GM23338 (cell line): ENCODE measurements around the gene MINDY3. TPM values are rescaled to one million over a fixed set of nuclear protein-coding genes. Genes with fewer than 3 reads are reported as not detected.

Experiments
- ATAC-seq: fragments of 200-7000 bp; cut with Tn5 transposase; 3 replicates; pipeline ENCODE4 v1.9.1; 2020
- DNase-seq: peaks from one replicate; pipeline ENCODE4 v3.0.0-alpha.2; 2015; ENCODE audit warnings: low spot score
- H2AFZ ChIP-seq: fragments of 200-600 bp; sonication (generic); 2 replicates; pipeline ENCODE4 v1.8.0; 2016; ENCODE audit warnings: antibody characterized with exemption, mild to moderate bottlenecking, moderate library complexity
- H3F3A ChIP-seq: fragments of 200-600 bp; sonication (generic); replicated peaks from 2 replicates; pipeline ENCODE4 v1.8.0; 2017; ENCODE audit warnings: antibody characterized with exemption, mixed run types, low read depth
- H3K27ac ChIP-seq: fragments of 200-600 bp; sonication (generic); 2 replicates; pipeline ENCODE4 v1.6.1; 2016; ENCODE audit warnings: low read depth
- H3K27me3 ChIP-seq: fragments of 200-600 bp; sonication (generic); 2 replicates; pipeline ENCODE4 v1.8.0; 2016; ENCODE audit warnings: mild to moderate bottlenecking, mixed run types, moderate library complexity; ENCODE audit not compliant: insufficient read depth
- H3K36me3 ChIP-seq: fragments of 200-600 bp; sonication (generic); 2 replicates; pipeline ENCODE4 v1.8.0; 2016; ENCODE audit warnings: mild to moderate bottlenecking; ENCODE audit not compliant: insufficient read depth
- H3K4me1 ChIP-seq: fragments of 200-600 bp; sonication (generic); 2 replicates; pipeline ENCODE4 v1.8.0; 2016; ENCODE audit warnings: mild to moderate bottlenecking, moderate library complexity; ENCODE audit not compliant: insufficient read depth
- H3K4me2 ChIP-seq: fragments of 200-600 bp; sonication (generic); 2 replicates; pipeline ENCODE4 v1.7.1; 2017; ENCODE audit warnings: mixed run types
- H3K4me3 ChIP-seq: fragments of 200-600 bp; sonication (generic); 2 replicates; pipeline ENCODE4 v1.6.1; 2016; ENCODE audit warnings: mixed run types
- H3K79me2 ChIP-seq: fragments of 200-600 bp; sonication (generic); replicated peaks from 2 replicates; pipeline ENCODE4 v1.8.0; 2017; ENCODE audit warnings: mild to moderate bottlenecking; ENCODE audit not compliant: insufficient read depth
- H3K9me2 ChIP-seq: fragments of 200-600 bp; sonication (generic); 2 replicates; pipeline ENCODE4 v1.8.0; 2017; ENCODE audit not compliant: insufficient read depth
- H4K20me1 ChIP-seq: fragments of 200-600 bp; sonication (generic); replicated peaks from 2 replicates; pipeline ENCODE4 v1.8.0; 2017; ENCODE audit warnings: mild to moderate bottlenecking; ENCODE audit not compliant: insufficient read depth
- H3K27ac Mint-ChIP-seq: 2 replicates; pipeline ENCODE4 v1.8.0; 2020; ENCODE audit warnings: inconsistent platforms, mild to moderate bottlenecking, moderate library complexity, mixed read lengths
- H3K27me3 Mint-ChIP-seq: 3 replicates; pipeline ENCODE4 v1.8.0; 2022; ENCODE audit warnings: low read depth, mild to moderate bottlenecking, moderate library complexity, mixed read lengths, inconsistent platforms; ENCODE audit not compliant: insufficient read depth, poor library complexity
- H3K36me3 Mint-ChIP-seq: 3 replicates; pipeline ENCODE4 v1.8.0; 2021; ENCODE audit warnings: low read depth, mild to moderate bottlenecking, inconsistent platforms, moderate library complexity, mixed read lengths
- H3K4me1 Mint-ChIP-seq: 3 replicates; pipeline ENCODE4 v1.8.0; 2020; ENCODE audit warnings: mild to moderate bottlenecking, inconsistent platforms, mixed read lengths
- H3K4me3 Mint-ChIP-seq: 3 replicates; pipeline ENCODE4 v1.8.0; 2021; ENCODE audit warnings: moderate library complexity, mild to moderate bottlenecking, inconsistent platforms, mixed read lengths
- H3K9me3 Mint-ChIP-seq: 3 replicates; pipeline ENCODE4 v1.8.0; 2020; ENCODE audit warnings: moderate library complexity, mild to moderate bottlenecking, inconsistent platforms, mixed read lengths
- CREB1 ChIP-seq: fragments of 250-450 bp; sonication (Bioruptor Pico); IDR thresholded peaks from 2 replicates; pipeline ENCODE4 v1.5.0; 2020; ENCODE audit warnings: low read depth, mild to moderate bottlenecking, moderate library complexity
- EZH2 ChIP-seq: fragments of 200-600 bp; sonication (generic); IDR thresholded peaks from one replicate; pipeline ENCODE4 v1.8.0; 2017; ENCODE audit warnings: antibody characterized with exemption, mild to moderate bottlenecking, low read depth; ENCODE audit not compliant: unreplicated experiment
- EZH2phosphoT487 ChIP-seq: fragments of 200-600 bp; sonication (generic); IDR thresholded peaks from one replicate; pipeline ENCODE4 v1.8.1; 2018; ENCODE audit warnings: antibody characterized with exemption; ENCODE audit not compliant: unreplicated experiment
- JUNB ChIP-seq: IDR thresholded peaks from one replicate; pipeline ENCODE4 v1.6.1; 2016; ENCODE audit warnings: antibody characterized with exemption; ENCODE audit not compliant: unreplicated experiment
- NANOG ChIP-seq: IDR thresholded peaks from 2 replicates; pipeline ENCODE4 v1.6.1; 2016; ENCODE audit warnings: antibody characterized with exemption, borderline replicate concordance
- POLR2AphosphoS5 ChIP-seq: IDR thresholded peaks from 2 replicates; pipeline ENCODE4 v1.6.1; 2016; ENCODE audit warnings: antibody characterized with exemption, low read depth
- STAT1 ChIP-seq: IDR thresholded peaks from one replicate; pipeline ENCODE4 v1.6.1; 2016; ENCODE audit warnings: antibody characterized with exemption; ENCODE audit not compliant: unreplicated experiment
- ZNF114 ChIP-seq: fragments of 250-450 bp; sonication (Bioruptor Pico); IDR thresholded peaks from 2 replicates; pipeline ENCODE4 v1.5.0; 2020; ENCODE audit warnings: mild to moderate bottlenecking, moderate library complexity
- ZNF331 ChIP-seq: fragments of 250-450 bp; sonication (Bioruptor Pico); IDR thresholded peaks from 2 replicates; pipeline ENCODE4 v1.5.0; 2020; ENCODE audit warnings: low read depth, mild to moderate bottlenecking, moderate library complexity
- polyA plus RNA-seq: library from polyadenylated mRNA; unstranded; fragments of >200 nt; fragmentation: Nextera tagmentation; extraction: Ambion mirVana; gene quantifications from 2 replicates; pipeline ENCODE4 v1.2.1, GENCODE V29; 2016
- total RNA-seq: library from RNA; depleted of rRNA; stranded (reverse); fragments of >200 nt; shearing (Covaris generic); gene quantifications from 2 replicates; pipeline ENCODE4 v1.2.3, GENCODE V29; 2014
- TF ChIP-seq, protein P1 (sequence below), 2 experiments: fragments of 200-600 bp in 1 of 2; sonication (generic) in 1 of 2; conservative IDR thresholded peaks; 2 replicates each; pipeline versions ENCODE4 v1.5.1 to v1.6.1; 2016 to 2017; ENCODE audit warnings: antibody characterized with exemption in 2 of 2, low read depth in 2 of 2, mild to moderate bottlenecking in 2 of 2, moderate library complexity in 1 of 2
- TF ChIP-seq, protein P2 (sequence below): IDR thresholded peaks from 2 replicates; pipeline ENCODE4 v1.6.1; 2016; ENCODE audit warnings: antibody characterized with exemption
- TF ChIP-seq, protein P3 (sequence below): fragments of 250-450 bp; sonication (Bioruptor Pico); IDR thresholded peaks from 2 replicates; pipeline ENCODE4 v1.5.0; 2020; ENCODE audit warnings: mild to moderate bottlenecking, moderate library complexity
- TF ChIP-seq, protein P4 (sequence below): IDR thresholded peaks from one replicate; pipeline ENCODE4 v1.6.1; 2018; ENCODE audit warnings: antibody characterized with exemption; ENCODE audit not compliant: unreplicated experiment

The MINDY3 gene
- total and polyA plus RNA-seq, 2 experiments from 2014 or later = 10.2 to 13.6 TPM

DNA sequence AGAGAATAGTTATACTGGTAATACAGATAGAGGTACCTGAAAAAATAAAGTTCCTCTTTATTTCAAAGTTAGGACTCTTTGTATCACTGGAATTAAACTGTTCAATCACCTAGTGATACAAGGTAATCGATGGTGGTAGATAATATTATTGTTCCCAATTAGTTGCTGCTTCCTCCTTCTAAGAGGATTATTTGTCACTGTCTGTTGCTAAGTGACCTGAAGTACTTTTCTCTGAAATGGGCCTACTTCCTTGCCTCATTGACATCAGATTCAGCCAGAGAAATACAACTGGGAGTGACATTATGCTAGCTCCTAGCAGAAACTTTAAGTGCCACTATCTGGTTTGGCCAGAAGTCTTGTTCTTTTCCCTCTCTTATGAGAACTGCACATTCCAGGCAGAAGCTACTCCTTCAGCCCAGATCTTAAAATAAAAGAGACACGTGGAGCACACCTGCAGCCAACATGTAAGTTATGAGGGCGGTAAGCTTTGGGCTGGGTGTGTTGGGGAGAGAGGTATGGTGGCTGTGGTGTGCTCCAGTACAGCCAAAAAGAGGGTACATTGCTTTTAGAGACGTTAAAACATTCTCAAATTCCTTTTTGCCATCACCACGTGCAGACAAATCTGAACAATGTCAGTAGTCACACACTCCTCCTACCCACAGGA, 54.8 kb downstream of the MINDY3 start:
- no peak overlapping the region for H3K4me2 ChIP-seq
- no peaks in the 10 kb centered on the region for H3F3A ChIP-seq
- no peaks in the 10 kb centered on the region for H3K9me2 ChIP-seq
- Mint-ChIP-seq H3K27ac (no peak overlapping the region), H3K36me3 (no peaks in the 10 kb centered on the region), H3K4me1 (peaks cover 11% of the 10 kb centered on the region; the same call in 2 of the 3 replicates), H3K4me3 (no peak overlapping the region), H3K27me3 (no peaks in the 10 kb centered on the region), H3K9me3 (no peaks in the 10 kb centered on the region)
- H3K36me3 ChIP-seq = no peaks in the 10 kb centered on the region
- H4K20me1 ChIP-seq = no peaks in the 10 kb centered on the region; the same call in 1 of the 2 replicates
- no peaks in the 10 kb centered on the region for H3K27me3 ChIP-seq
- TF ChIP-seq CREB1 = no peak
- no peak for TF ChIP-seq NANOG
- TF ChIP-seq STAT1 = no peak
- no peak for TF ChIP-seq ZNF114 (CRISPR knock-in tag)
- TF ChIP-seq, protein P1, sequence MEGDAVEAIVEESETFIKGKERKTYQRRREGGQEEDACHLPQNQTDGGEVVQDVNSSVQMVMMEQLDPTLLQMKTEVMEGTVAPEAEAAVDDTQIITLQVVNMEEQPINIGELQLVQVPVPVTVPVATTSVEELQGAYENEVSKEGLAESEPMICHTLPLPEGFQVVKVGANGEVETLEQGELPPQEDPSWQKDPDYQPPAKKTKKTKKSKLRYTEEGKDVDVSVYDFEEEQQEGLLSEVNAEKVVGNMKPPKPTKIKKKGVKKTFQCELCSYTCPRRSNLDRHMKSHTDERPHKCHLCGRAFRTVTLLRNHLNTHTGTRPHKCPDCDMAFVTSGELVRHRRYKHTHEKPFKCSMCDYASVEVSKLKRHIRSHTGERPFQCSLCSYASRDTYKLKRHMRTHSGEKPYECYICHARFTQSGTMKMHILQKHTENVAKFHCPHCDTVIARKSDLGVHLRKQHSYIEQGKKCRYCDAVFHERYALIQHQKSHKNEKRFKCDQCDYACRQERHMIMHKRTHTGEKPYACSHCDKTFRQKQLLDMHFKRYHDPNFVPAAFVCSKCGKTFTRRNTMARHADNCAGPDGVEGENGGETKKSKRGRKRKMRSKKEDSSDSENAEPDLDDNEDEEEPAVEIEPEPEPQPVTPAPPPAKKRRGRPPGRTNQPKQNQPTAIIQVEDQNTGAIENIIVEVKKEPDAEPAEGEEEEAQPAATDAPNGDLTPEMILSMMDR (conservative IDR thresholded peaks at IDR 0.05; ENCODE audit: low read depth in 2 of 2) = no peak
- no peak for TF ChIP-seq POLR2AphosphoS5
- TF ChIP-seq, protein P2, sequence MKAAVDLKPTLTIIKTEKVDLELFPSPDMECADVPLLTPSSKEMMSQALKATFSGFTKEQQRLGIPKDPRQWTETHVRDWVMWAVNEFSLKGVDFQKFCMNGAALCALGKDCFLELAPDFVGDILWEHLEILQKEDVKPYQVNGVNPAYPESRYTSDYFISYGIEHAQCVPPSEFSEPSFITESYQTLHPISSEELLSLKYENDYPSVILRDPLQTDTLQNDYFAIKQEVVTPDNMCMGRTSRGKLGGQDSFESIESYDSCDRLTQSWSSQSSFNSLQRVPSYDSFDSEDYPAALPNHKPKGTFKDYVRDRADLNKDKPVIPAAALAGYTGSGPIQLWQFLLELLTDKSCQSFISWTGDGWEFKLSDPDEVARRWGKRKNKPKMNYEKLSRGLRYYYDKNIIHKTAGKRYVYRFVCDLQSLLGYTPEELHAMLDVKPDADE = no peak
- TF ChIP-seq, protein P3, sequence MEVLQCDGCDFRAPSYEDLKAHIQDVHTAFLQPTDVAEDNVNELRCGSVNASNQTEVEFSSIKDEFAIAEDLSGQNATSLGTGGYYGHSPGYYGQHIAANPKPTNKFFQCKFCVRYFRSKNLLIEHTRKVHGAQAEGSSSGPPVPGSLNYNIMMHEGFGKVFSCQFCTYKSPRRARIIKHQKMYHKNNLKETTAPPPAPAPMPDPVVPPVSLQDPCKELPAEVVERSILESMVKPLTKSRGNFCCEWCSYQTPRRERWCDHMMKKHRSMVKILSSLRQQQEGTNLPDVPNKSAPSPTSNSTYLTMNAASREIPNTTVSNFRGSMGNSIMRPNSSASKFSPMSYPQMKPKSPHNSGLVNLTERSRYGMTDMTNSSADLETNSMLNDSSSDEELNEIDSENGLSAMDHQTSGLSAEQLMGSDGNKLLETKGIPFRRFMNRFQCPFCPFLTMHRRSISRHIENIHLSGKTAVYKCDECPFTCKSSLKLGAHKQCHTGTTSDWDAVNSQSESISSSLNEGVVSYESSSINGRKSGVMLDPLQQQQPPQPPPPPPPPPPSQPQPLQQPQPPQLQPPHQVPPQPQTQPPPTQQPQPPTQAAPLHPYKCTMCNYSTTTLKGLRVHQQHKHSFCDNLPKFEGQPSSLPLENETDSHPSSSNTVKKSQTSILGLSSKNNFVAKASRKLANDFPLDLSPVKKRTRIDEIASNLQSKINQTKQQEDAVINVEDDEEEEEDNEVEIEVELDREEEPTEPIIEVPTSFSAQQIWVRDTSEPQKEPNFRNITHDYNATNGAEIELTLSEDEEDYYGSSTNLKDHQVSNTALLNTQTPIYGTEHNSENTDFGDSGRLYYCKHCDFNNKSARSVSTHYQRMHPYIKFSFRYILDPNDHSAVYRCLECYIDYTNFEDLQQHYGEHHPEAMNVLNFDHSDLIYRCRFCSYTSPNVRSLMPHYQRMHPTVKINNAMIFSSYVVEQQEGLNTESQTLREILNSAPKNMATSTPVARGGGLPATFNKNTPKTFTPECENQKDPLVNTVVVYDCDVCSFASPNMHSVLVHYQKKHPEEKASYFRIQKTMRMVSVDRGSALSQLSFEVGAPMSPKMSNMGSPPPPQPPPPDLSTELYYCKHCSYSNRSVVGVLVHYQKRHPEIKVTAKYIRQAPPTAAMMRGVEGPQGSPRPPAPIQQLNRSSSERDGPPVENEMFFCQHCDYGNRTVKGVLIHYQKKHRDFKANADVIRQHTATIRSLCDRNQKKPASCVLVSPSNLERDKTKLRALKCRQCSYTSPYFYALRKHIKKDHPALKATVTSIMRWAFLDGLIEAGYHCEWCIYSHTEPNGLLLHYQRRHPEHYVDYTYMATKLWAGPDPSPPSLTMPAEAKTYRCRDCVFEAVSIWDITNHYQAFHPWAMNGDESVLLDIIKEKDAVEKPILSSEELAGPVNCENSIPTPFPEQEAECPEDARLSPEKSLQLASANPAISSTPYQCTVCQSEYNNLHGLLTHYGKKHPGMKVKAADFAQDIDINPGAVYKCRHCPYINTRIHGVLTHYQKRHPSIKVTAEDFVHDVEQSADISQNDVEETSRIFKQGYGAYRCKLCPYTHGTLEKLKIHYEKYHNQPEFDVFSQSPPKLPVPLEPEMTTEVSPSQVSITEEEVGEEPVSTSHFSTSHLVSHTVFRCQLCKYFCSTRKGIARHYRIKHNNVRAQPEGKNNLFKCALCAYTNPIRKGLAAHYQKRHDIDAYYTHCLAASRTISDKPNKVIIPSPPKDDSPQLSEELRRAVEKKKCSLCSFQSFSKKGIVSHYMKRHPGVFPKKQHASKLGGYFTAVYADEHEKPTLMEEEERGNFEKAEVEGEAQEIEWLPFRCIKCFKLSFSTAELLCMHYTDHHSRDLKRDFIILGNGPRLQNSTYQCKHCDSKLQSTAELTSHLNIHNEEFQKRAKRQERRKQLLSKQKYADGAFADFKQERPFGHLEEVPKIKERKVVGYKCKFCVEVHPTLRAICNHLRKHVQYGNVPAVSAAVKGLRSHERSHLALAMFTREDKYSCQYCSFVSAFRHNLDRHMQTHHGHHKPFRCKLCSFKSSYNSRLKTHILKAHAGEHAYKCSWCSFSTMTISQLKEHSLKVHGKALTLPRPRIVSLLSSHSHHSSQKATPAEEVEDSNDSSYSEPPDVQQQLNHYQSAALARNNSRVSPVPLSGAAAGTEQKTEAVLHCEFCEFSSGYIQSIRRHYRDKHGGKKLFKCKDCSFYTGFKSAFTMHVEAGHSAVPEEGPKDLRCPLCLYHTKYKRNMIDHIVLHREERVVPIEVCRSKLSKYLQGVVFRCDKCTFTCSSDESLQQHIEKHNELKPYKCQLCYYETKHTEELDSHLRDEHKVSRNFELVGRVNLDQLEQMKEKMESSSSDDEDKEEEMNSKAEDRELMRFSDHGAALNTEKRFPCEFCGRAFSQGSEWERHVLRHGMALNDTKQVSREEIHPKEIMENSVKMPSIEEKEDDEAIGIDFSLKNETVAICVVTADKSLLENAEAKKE (CRISPR knock-in tag) = no peak
- no peak for TF ChIP-seq EZH2phosphoT487
- no peak for TF ChIP-seq ZNF331 (CRISPR knock-in tag)
- no peak for TF ChIP-seq JUNB
- TF ChIP-seq, protein P4, sequence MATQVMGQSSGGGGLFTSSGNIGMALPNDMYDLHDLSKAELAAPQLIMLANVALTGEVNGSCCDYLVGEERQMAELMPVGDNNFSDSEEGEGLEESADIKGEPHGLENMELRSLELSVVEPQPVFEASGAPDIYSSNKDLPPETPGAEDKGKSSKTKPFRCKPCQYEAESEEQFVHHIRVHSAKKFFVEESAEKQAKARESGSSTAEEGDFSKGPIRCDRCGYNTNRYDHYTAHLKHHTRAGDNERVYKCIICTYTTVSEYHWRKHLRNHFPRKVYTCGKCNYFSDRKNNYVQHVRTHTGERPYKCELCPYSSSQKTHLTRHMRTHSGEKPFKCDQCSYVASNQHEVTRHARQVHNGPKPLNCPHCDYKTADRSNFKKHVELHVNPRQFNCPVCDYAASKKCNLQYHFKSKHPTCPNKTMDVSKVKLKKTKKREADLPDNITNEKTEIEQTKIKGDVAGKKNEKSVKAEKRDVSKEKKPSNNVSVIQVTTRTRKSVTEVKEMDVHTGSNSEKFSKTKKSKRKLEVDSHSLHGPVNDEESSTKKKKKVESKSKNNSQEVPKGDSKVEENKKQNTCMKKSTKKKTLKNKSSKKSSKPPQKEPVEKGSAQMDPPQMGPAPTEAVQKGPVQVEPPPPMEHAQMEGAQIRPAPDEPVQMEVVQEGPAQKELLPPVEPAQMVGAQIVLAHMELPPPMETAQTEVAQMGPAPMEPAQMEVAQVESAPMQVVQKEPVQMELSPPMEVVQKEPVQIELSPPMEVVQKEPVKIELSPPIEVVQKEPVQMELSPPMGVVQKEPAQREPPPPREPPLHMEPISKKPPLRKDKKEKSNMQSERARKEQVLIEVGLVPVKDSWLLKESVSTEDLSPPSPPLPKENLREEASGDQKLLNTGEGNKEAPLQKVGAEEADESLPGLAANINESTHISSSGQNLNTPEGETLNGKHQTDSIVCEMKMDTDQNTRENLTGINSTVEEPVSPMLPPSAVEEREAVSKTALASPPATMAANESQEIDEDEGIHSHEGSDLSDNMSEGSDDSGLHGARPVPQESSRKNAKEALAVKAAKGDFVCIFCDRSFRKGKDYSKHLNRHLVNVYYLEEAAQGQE = no peak
- no peak for TF ChIP-seq EZH2
- no peak overlapping the region for H3K27ac ChIP-seq
- H3K4me1 ChIP-seq = no peaks in the 10 kb centered on the region
- no peaks in the 10 kb centered on the region for H3K79me2 ChIP-seq
- ATAC-seq (no peak), DNase-seq (no peak)
- H2AFZ ChIP-seq = no peak overlapping the region
- H3K4me3 ChIP-seq = no peak overlapping the region
